WTC11 (cell line): ENCODE data around the gene CPNE1.

Source experiments
- CTCF ChIP-seq: fragments of 200-600 bp; IDR thresholded peaks from 2 replicates; pipeline ENCODE4 v1.8.0; 2022; ENCODE audit warnings: antibody characterized with exemption
- E2F4 ChIP-seq: sonication (generic); formaldehyde crosslinking; IDR thresholded peaks from 2 replicates; pipeline ENCODE4 v1.8.1; 2022; ENCODE audit warnings: low read depth, mild to moderate bottlenecking, moderate library complexity, missing genetic modification reagents, borderline replicate concordance
- FOXP1 ChIP-seq: sonication (generic); formaldehyde crosslinking; IDR thresholded peaks from 2 replicates; pipeline ENCODE4 v1.8.0; 2022; ENCODE audit warnings: missing genetic modification reagents, mild to moderate bottlenecking, moderate library complexity, borderline replicate concordance
- MAX ChIP-seq: sonication (generic); formaldehyde crosslinking; IDR thresholded peaks from 2 replicates; pipeline ENCODE4 v1.8.0; 2022; ENCODE audit warnings: mild to moderate bottlenecking, missing genetic modification reagents
- ZNF121 ChIP-seq: sonication (generic); formaldehyde crosslinking; IDR thresholded peaks from 2 replicates; pipeline ENCODE4 v1.8.0; 2023; ENCODE audit warnings: missing genetic modification reagents

GRCh38 chr20:35674921-35675320, 10.2 kb upstream of the CPNE1 start:
- TF ChIP-seq CTCF (no peak), MAX (CRISPR knock-in tag) (no peak), FOXP1 (CRISPR knock-in tag) (no peak), ZNF121 (no peak), E2F4 (CRISPR knock-in tag) (no peak)
